Measurements from ENCODE around the gene POLA1. TPM values are rescaled to one million over a fixed set of nuclear protein-coding genes. Genes with fewer than 3 reads are reported as not detected.

Gene POLA1
- total RNA-seq, 4 donors from 2014 or later, result 8.5 to 18.9 (median 8.8) TPM

GRCh38 chrX:24876530-24877287, 183.0 kb downstream of the POLA1 start:
- 93 to 95% methylated on average over 9 of the region's 9 CpGs for WGBS, 2 donors
- TF ChIP-seq, protein P1, sequence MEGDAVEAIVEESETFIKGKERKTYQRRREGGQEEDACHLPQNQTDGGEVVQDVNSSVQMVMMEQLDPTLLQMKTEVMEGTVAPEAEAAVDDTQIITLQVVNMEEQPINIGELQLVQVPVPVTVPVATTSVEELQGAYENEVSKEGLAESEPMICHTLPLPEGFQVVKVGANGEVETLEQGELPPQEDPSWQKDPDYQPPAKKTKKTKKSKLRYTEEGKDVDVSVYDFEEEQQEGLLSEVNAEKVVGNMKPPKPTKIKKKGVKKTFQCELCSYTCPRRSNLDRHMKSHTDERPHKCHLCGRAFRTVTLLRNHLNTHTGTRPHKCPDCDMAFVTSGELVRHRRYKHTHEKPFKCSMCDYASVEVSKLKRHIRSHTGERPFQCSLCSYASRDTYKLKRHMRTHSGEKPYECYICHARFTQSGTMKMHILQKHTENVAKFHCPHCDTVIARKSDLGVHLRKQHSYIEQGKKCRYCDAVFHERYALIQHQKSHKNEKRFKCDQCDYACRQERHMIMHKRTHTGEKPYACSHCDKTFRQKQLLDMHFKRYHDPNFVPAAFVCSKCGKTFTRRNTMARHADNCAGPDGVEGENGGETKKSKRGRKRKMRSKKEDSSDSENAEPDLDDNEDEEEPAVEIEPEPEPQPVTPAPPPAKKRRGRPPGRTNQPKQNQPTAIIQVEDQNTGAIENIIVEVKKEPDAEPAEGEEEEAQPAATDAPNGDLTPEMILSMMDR (IDR thresholded peaks at IDR 0.05), result no peak
- TF ChIP-seq POLR2A (IDR thresholded peaks at IDR 0.05), result no peak
- Histone ChIP-seq H3K4me1 (peaks cover 0 to 5% of the 10 kb centered on the region in 2 donors), H3K9me3 (no peaks in the 10 kb centered on the region), H3K27ac (peak overlapping the region in 1 of 3 donors; percentile 2), H3K36me3 (no peaks in the 10 kb centered on the region), H3K27me3 (no peaks in the 10 kb centered on the region), H3K4me3 (replicated peaks in 1 of 3) (no peak overlapping the region)
- no peak for DNase-seq
- intact Hi-C loops (cut with DNase I), result no loop called here

- H3K27ac ChIP-seq, result peak overlapping the region in 1 of 3 donors; percentile 2
- DNase-seq, result no peak
- intact Hi-C loops (cut with DNase I), result no loop called here
- no peaks in the 10 kb centered on the region for H3K9me3 ChIP-seq
- no peaks in the 10 kb centered on the region for H3K27me3 ChIP-seq
- no peak overlapping the region for H3K4me3 ChIP-seq (replicated peaks in 1 of 3)
- WGBS, 2 donors, result 89 to 96% methylated on average over 3 of the region's 3 CpGs
- TF ChIP-seq, protein P1 (IDR thresholded peaks at IDR 0.05), result no peak
- no peak for TF ChIP-seq POLR2A (IDR thresholded peaks at IDR 0.05)
- no peaks in the 10 kb centered on the region for H3K36me3 ChIP-seq
- H3K4me1 ChIP-seq, result peaks cover 0 to 5% of the 10 kb centered on the region in 2 donors
These were observed 183.6 kb downstream of the POLA1 start for GRCh38 chrX:24877288-24877664.

DNA sequence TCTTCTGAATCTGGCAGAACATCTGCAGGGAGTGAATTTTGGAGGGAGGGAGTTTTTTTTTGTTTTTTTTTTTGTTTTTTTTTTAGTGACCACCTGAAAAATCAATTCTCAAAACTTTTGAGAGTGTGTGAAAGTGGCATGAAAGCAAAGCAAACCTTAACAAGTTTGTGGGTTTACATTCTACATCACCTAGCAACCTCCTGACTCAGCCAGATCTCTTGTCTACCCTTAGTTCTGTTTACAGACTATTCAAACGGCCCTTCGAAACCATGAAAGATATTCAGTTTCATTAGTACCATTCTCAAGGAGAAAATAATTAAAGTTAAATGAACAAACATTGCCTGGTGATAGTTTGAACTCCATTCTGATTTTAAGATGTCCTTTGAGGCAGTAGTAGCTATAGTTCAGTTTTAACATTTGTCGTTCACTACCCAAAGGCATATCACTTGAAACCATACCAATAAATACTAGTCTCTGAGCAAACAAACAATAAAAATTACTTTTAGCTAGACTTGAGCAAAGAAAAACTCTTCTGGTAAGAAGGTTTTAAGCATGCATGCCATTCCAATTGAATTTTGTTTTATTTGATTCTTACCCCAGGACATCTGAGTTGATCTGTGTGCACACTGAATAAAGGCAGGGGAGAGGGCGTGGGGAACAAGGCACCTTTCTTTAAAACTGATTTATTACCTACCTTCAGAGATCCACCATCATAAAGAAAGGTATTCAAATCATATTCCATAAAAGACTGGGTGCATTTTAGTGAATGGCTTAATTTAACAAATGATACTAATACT, 184.3 kb downstream of the POLA1 start:
- Histone ChIP-seq H3K9me3 (no peaks in the 10 kb centered on the region), H3K27me3 (no peaks in the 10 kb centered on the region), H3K4me3 (replicated peaks in 1 of 3) (no peak overlapping the region), H3K4me1 (peaks cover 0 to 5% of the 10 kb centered on the region in 2 donors), H3K36me3 (no peaks in the 10 kb centered on the region), H3K27ac (peak overlapping the region in 1 of 3 donors; percentile 41)
- no peak for TF ChIP-seq POLR2A (IDR thresholded peaks at IDR 0.05)
- TF ChIP-seq, protein P1 (IDR thresholded peaks at IDR 0.05), result no peak
- intact Hi-C loops (cut with DNase I), result no loop called here
- 39 to 54% methylated on average over 4 of the region's 4 CpGs for WGBS, 2 donors
- no peak for DNase-seq

GRCh38 chrX:24879679-24880078, 186.0 kb downstream of the POLA1 start:
- Histone ChIP-seq H3K9me3 (no peaks in the 10 kb centered on the region), H3K4me1 (peaks cover 0 to 5% of the 10 kb centered on the region in 2 donors), H3K27ac (no peak overlapping the region), H3K27me3 (no peaks in the 10 kb centered on the region), H3K4me3 (replicated peaks in 1 of 3) (no peak overlapping the region), H3K36me3 (no peaks in the 10 kb centered on the region)
- no peak for DNase-seq
- TF ChIP-seq, protein P1 (IDR thresholded peaks at IDR 0.05), result no peak
- 93 to 95% methylated on average over 2 of the region's 2 CpGs for WGBS, 2 donors
- intact Hi-C loops (cut with DNase I), result no loop called here

GRCh38 chrX:24886916-24887315, 193.2 kb downstream of the POLA1 start:
- intact Hi-C loops (cut with DNase I), result no loop called here
- no peak for DNase-seq
- Histone ChIP-seq H3K27me3 (no peaks in the 10 kb centered on the region), H3K27ac (no peak overlapping the region), H3K36me3 (no peaks in the 10 kb centered on the region), H3K9me3 (no peaks in the 10 kb centered on the region), H3K4me3 (replicated peaks in 1 of 3) (no peak overlapping the region), H3K4me1 (no peaks in the 10 kb centered on the region)
- 97 to 100% methylated on average over 4 of the region's 4 CpGs for WGBS, 2 donors
- no peak for TF ChIP-seq POLR2A (IDR thresholded peaks at IDR 0.05)
- TF ChIP-seq, protein P1 (IDR thresholded peaks at IDR 0.05), result no peak

All from thyroid gland (tissue), 4 donors.